PC-3 (cell line): Measurements from ENCODE around the gene USP32. TPM values are rescaled to one million over a fixed set of nuclear protein-coding genes. Genes with fewer than 3 reads are reported as not detected.
A peak's percentile ranks its signal among the peaks of the same experiment; 100 is the strongest.

Experiments used
- ATAC-seq: fragments of 200-7000 bp; cut with Tn5 transposase; 2 replicates; pipeline ENCODE4 v1.9.1; 2020; ENCODE audit warnings: mild to moderate bottlenecking, moderate library complexity
- BruUV-seq: library from RNA; stranded (reverse); fragments of 400-500 nt; replicated peaks from 2 replicates; lab custom pipeline; 2021; lab: Mats Ljungman, UMichigan
- CTCF ChIA-PET: fragments of 300-600 bp; sonication (Branson Sonifier 250); formaldehyde crosslinking; loops from one replicate; lab custom pipeline; 2022; ENCODE audit warnings: antibody characterized with exemption; lab: Charles Lee
- POLR2A ChIA-PET: fragments of 300-600 bp; sonication (Branson Sonifier 250); formaldehyde crosslinking; loops from one replicate; lab custom pipeline; 2022; ENCODE audit warnings: antibody characterized with exemption; ENCODE audit not compliant: unreplicated experiment; lab: Charles Lee
- DNase-seq: peaks from one replicate; pipeline ENCODE4 v3.0.0-alpha.2; 2015
- H2AFZ ChIP-seq: fragments of 300-600 bp; sonication (generic); 2 replicates; pipeline ENCODE4 v1.6.0; 2016; ENCODE audit warnings: antibody characterized with exemption, low read length
- H3F3A ChIP-seq: fragments of 300-600 bp; sonication (generic); one replicate; pipeline ENCODE4 v1.6.0; 2017; ENCODE audit warnings: antibody characterized with exemption, low read length, control low read depth, mild to moderate bottlenecking; ENCODE audit not compliant: unreplicated experiment
- H3K27ac ChIP-seq: fragments of 300-600 bp; sonication (generic); 2 replicates; pipeline ENCODE4 v1.5.1; 2016; ENCODE audit warnings: mild to moderate bottlenecking, low read length
- H3K27me3 ChIP-seq: fragments of 300-600 bp; sonication (generic); 2 replicates; pipeline ENCODE4 v1.6.1; 2016; ENCODE audit warnings: low read length, mixed read lengths
- H3K36me3 ChIP-seq: fragments of 300-600 bp; sonication (generic); 2 replicates; pipeline ENCODE4 v1.6.1; 2016; ENCODE audit warnings: low read depth, mixed run types, low read length, mixed read lengths
- H3K4me1 ChIP-seq: fragments of 300-600 bp; sonication (generic); 2 replicates; pipeline ENCODE4 v1.5.1; 2016; ENCODE audit warnings: low read length; ENCODE audit not compliant: insufficient read depth
- H3K4me2 ChIP-seq: fragments of 300-600 bp; sonication (generic); 2 replicates; pipeline ENCODE4 v1.6.0; 2016; ENCODE audit warnings: low read length
- H3K4me3 ChIP-seq: fragments of 300-600 bp; sonication (generic); 2 replicates; pipeline ENCODE4 v1.5.1; 2016; ENCODE audit warnings: mild to moderate bottlenecking, low read length, mixed read lengths
- H3K79me2 ChIP-seq: fragments of 300-600 bp; sonication (generic); 2 replicates; pipeline ENCODE4 v1.6.1; 2017; ENCODE audit warnings: low read length, mixed read lengths
- H3K9ac ChIP-seq: fragments of 300-600 bp; sonication (generic); 2 replicates; pipeline ENCODE4 v1.6.0; 2016; ENCODE audit warnings: mild to moderate bottlenecking, low read length
- H3K9me2 ChIP-seq: fragments of 300-600 bp; sonication (generic); replicated peaks from 2 replicates; pipeline ENCODE4 v1.6.1; 2016; ENCODE audit warnings: mixed run types, low read length, mixed read lengths
- H3K9me3 ChIP-seq: fragments of 300-600 bp; sonication (generic); 2 replicates; pipeline ENCODE4 v1.6.1; 2016; ENCODE audit warnings: low read length, mixed read lengths
- H4K20me1 ChIP-seq: fragments of 300-600 bp; sonication (generic); 2 replicates; pipeline ENCODE4 v1.6.1; 2016; ENCODE audit warnings: low read length, mixed read lengths
- EZH2 ChIP-seq: fragments of 300-600 bp; sonication (generic); IDR thresholded peaks from one replicate; pipeline ENCODE4 v1.6.1; 2017; ENCODE audit warnings: antibody characterized with exemption, mild to moderate bottlenecking, low read length; ENCODE audit not compliant: unreplicated experiment
- EZH2phosphoT487 ChIP-seq: fragments of 300-600 bp; sonication (generic); IDR thresholded peaks from 2 replicates; pipeline ENCODE4 v1.6.1; 2018; ENCODE audit warnings: mild to moderate bottlenecking, antibody characterized with exemption, low read length, borderline replicate concordance
- intact Hi-C: fragments of 100-400 bp; cut with micrococcal nuclease; formaldehyde crosslinking; loops from 2 replicates; pipeline ENCODE4 v1.9.0; 2023
- total RNA-seq: library from RNA; depleted of rRNA; stranded (reverse); fragments of >200 nt; gene quantifications from 2 replicates; pipeline ENCODE4 v1.2.3, GENCODE V29; 2014
- TF ChIP-seq, protein P1 (sequence below): fragments of 300-600 bp; sonication (generic); conservative IDR thresholded peaks from 2 replicates; pipeline ENCODE4 v1.5.1; 2017; ENCODE audit warnings: antibody characterized with exemption, low read depth, mild to moderate bottlenecking, low read length

The USP32 gene
- total RNA-seq, 1 experiment from 2014 or later = 34.1 TPM

DNA sequence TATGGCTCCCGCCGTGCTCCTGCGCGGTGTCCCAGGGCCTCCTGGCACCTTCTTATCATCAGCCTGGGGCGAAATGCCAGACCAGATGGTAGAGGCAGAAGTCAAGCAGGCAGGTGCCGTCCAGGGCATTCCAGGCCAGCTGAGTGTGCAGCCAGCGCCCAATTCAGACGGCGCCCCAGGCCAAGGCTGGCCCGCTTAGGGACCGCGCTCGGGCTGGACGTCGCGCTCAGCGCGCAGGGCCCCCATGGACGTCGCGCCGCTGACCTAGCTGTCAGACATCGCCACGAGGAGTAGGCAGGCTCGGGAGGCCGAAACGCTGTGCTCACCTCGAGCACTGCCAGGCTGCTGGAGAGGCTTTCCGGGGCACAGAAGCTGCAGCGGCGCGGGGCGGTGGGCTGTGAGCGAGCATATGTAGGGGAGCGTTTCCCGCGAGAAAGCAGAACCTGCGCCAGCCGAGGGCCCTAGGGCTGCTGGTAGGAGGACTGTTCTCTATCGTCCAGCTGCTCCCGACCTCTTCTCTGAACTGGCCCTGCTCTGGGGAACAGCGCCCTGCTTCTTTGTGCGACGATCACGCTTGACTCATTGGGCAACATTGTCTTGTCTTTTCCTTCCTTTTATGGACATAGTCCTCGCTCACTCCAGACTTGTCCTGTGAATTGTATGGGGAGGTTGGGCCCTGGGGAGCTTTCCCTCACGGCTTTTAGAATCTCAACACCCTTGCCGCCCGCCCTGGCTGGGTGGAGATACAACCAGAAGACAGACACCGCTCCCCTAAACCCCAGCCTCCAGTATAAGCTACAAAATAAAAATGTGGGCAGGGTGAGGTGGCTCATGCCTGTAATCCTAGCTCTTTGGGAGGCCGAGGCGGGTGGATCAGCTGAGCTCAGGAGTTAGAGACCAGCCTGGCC, 250.6 kb downstream of the USP32 start:
- H3K4me2 ChIP-seq = peak overlapping the region; percentile 85
- H3K9me2 ChIP-seq = no peaks in the 10 kb centered on the region
- ChIA-PET POLR2A (interaction anchor here (0.6 kb wide), 1 partner anchor 58 kb away, joined by 4 read pairs; no protein-coding TSS in a partner anchor), CTCF (interaction anchor here (0.7 to 1.0 kb wide), 2 partner anchors 12 to 123 kb away, joined by 3 read pairs; no protein-coding TSS in a partner anchor)
- intact Hi-C loops = loop anchor here (10.0 kb wide), 2 partner anchors 93 to 213 kb away; no protein-coding TSS in a partner anchor
- no peaks in the 10 kb centered on the region for H4K20me1 ChIP-seq
- TF ChIP-seq EZH2 (no peak), EZH2phosphoT487 (no peak)
- no peak overlapping the region; the same call in 1 of the 2 replicates for H3K9ac ChIP-seq
- H3K27me3 ChIP-seq = peaks cover 4% of the 10 kb centered on the region; the same call in 1 of the 2 replicates
- H3K9me3 ChIP-seq = no peaks in the 10 kb centered on the region
- no TSS peak for BruUV-seq
- ATAC-seq (no peak; the same call in 1 of the 2 replicates), DNase-seq (no peak)
- H3K27ac ChIP-seq = no peak overlapping the region
- peak overlapping the region; percentile 62; the same call in 1 of the 2 replicates for H3K4me3 ChIP-seq
- H3K36me3 ChIP-seq = no peaks in the 10 kb centered on the region
- H3F3A ChIP-seq = no peaks in the 10 kb centered on the region
- no peaks in the 10 kb centered on the region for H3K79me2 ChIP-seq
- peaks cover 11% of the 10 kb centered on the region for H3K4me1 ChIP-seq
- H2AFZ ChIP-seq = peak overlapping the region; percentile 76

GRCh38 chr17:60139438-60140285, 252.3 kb downstream of the USP32 start:
- TF ChIP-seq, protein P1, sequence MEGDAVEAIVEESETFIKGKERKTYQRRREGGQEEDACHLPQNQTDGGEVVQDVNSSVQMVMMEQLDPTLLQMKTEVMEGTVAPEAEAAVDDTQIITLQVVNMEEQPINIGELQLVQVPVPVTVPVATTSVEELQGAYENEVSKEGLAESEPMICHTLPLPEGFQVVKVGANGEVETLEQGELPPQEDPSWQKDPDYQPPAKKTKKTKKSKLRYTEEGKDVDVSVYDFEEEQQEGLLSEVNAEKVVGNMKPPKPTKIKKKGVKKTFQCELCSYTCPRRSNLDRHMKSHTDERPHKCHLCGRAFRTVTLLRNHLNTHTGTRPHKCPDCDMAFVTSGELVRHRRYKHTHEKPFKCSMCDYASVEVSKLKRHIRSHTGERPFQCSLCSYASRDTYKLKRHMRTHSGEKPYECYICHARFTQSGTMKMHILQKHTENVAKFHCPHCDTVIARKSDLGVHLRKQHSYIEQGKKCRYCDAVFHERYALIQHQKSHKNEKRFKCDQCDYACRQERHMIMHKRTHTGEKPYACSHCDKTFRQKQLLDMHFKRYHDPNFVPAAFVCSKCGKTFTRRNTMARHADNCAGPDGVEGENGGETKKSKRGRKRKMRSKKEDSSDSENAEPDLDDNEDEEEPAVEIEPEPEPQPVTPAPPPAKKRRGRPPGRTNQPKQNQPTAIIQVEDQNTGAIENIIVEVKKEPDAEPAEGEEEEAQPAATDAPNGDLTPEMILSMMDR = peak; percentile 48
- TF ChIP-seq EZH2phosphoT487 = no peak
- intact Hi-C loops = loop anchor here (10.0 kb wide), 2 partner anchors 95 to 215 kb away; no protein-coding TSS in a partner anchor
- H3K4me1 ChIP-seq = peaks cover 12% of the 10 kb centered on the region
- peaks cover 4% of the 10 kb centered on the region for H3K79me2 ChIP-seq
- no peak overlapping the region for H3K4me3 ChIP-seq
- no peaks in the 10 kb centered on the region for H3F3A ChIP-seq
- H3K27ac ChIP-seq = no peak overlapping the region
- H3K9me3 ChIP-seq = no peaks in the 10 kb centered on the region
- BruUV-seq = no TSS peak
- ATAC-seq (no peak), DNase-seq (peak; percentile 31)
- peaks cover 4% of the 10 kb centered on the region; the same call in 1 of the 2 replicates for H3K27me3 ChIP-seq
- POLR2A ChIA-PET = no interaction called here
- H3K36me3 ChIP-seq = no peaks in the 10 kb centered on the region
- CTCF ChIA-PET = no interaction called here
- H4K20me1 ChIP-seq = no peaks in the 10 kb centered on the region
- no peak overlapping the region for H3K4me2 ChIP-seq
- H2AFZ ChIP-seq = no peak overlapping the region
- no peaks in the 10 kb centered on the region for H3K9me2 ChIP-seq
- H3K9ac ChIP-seq = no peak overlapping the region
